ENCODE data around the gene SEMA4D.
"Not testable (repeated sequence)": the region's sequence is repeated elsewhere in the genome, so short reads cannot be mapped to it uniquely, and the experiment has no call there.

Gene SEMA4D

DNA sequence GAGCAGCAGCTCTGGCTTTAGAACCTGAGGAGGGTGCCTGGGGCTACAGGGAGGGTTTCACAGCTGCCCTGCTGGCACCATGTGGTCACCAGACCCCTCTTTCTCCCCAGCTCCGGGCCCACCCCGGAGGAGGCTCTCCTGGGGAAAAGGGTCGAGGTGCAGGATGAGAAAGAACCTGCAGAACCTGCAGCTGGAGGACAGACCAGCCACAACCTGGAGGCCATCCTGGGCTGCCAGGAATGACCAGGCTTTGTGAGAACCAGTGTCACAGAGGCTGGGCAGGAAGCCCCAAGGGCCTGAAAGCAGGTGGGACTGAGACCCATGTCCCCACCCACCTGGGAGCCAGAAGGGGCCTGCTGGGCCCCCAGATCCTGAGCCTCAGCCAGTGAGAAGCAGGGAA lies 23.0 kb downstream of the SEMA4D start:
- TF ChIP-seq, protein P1, sequence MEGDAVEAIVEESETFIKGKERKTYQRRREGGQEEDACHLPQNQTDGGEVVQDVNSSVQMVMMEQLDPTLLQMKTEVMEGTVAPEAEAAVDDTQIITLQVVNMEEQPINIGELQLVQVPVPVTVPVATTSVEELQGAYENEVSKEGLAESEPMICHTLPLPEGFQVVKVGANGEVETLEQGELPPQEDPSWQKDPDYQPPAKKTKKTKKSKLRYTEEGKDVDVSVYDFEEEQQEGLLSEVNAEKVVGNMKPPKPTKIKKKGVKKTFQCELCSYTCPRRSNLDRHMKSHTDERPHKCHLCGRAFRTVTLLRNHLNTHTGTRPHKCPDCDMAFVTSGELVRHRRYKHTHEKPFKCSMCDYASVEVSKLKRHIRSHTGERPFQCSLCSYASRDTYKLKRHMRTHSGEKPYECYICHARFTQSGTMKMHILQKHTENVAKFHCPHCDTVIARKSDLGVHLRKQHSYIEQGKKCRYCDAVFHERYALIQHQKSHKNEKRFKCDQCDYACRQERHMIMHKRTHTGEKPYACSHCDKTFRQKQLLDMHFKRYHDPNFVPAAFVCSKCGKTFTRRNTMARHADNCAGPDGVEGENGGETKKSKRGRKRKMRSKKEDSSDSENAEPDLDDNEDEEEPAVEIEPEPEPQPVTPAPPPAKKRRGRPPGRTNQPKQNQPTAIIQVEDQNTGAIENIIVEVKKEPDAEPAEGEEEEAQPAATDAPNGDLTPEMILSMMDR (IDR thresholded peaks at IDR 0.05; ENCODE audit: insufficient read depth, low read length, poor library complexity, severe bottlenecking): no peak
- H3K36me3 ChIP-seq (ENCODE audit: control insufficient read depth, insufficient read depth, low read length): peaks cover 14% of the 10 kb centered on the region

DNA sequence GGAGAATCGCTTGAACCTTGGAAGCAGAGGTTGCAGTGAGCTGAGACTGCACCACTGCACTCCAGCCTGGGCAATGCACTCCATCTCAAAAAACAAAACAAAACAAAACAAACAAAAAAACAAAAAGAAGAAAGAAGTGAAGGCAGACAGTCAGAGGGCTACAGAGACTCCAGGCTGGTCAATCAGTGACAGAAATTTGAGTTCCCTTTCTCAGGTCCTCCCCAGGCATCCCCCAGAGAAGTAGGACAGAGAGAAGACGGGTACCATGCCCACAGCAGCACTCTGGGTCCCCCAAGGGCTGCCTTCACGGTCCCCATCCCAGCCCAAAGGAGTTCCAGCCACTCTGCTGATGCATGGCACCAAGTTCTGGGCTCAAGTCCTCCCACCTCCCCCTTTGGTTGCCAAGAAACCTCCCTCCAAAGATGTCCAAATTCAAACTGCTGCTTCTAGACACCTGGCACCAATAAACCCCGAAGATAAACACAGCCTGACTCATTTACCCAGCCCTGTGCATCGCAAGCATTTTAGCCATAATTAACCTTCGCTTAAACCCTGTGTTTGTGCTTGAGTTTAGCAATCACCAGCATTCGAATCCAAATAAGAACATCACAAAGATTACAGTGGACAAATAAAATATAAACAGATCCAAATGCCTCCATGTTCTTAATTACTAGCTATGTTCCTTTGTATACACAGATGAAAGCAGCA lies 24.0 kb downstream of the SEMA4D start:
- Histone ChIP-seq H3K27me3 (replicated peaks; ENCODE audit: control insufficient read depth, insufficient read depth, low read length) (no peaks in the 10 kb centered on the region), H3K36me3 (ENCODE audit: control insufficient read depth, insufficient read depth, low read length) (peaks cover 11% of the 10 kb centered on the region), H3K4me3 (replicated peaks; ENCODE audit: low read depth, low read length) (no peak overlapping the region)
- TF ChIP-seq, protein P1 (IDR thresholded peaks at IDR 0.05; ENCODE audit: insufficient read depth, low read length, poor library complexity, severe bottlenecking): no peak
- DNase-seq (ENCODE audit: extremely low read depth, insufficient read length): no peak

More for the DNA sequence above, 23.0 kb downstream of the SEMA4D start:
- Histone ChIP-seq H3K4me3 (replicated peaks; ENCODE audit: low read depth, low read length) (no peak overlapping the region), H3K27me3 (replicated peaks; ENCODE audit: control insufficient read depth, insufficient read depth, low read length) (no peaks in the 10 kb centered on the region)
- no peak for DNase-seq (ENCODE audit: extremely low read depth, insufficient read length)

DNA sequence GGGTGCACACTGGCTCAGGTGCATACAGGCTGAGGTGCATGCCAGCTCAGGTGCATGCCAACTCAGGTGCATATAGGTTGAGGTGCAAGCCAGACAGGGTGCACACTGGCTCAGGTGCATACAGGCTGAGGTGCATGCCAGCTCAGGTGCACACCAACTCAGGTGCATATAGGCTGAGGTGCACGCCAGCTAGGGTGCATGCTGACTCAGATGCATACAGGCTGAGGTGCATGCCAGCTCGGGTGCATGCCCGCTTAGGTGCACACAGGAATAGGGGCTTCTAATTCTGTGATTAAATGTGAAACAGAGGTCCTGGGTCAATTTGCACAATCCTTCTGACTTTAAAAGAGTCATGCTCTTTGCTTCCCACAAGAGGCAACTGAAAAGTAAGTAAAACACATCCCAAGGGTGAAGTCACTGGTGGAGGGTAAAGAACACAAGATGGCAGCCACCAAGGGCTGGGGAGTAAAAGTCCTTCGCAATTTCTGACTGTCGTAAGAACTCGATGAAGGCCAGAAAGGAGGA lies 26.1 kb downstream of the SEMA4D start:
- peaks cover 11% of the 10 kb centered on the region for H3K36me3 ChIP-seq (ENCODE audit: control insufficient read depth, insufficient read depth, low read length)
- H3K4me3 ChIP-seq (replicated peaks; ENCODE audit: low read depth, low read length); H3K27me3 ChIP-seq (replicated peaks; ENCODE audit: control insufficient read depth, insufficient read depth, low read length); DNase-seq (ENCODE audit: extremely low read depth, insufficient read length): not testable (repeated sequence)

GRCh38 chr9:89471390-89471789 lies 26.5 kb downstream of the SEMA4D start:
- Histone ChIP-seq H3K4me3 (replicated peaks; ENCODE audit: low read depth, low read length) (no peak overlapping the region), H3K27me3 (replicated peaks; ENCODE audit: control insufficient read depth, insufficient read depth, low read length) (no peaks in the 10 kb centered on the region), H3K36me3 (ENCODE audit: control insufficient read depth, insufficient read depth, low read length) (peaks cover 9% of the 10 kb centered on the region)
- no peak for DNase-seq (ENCODE audit: extremely low read depth, insufficient read length)
- TF ChIP-seq, protein P1 (IDR thresholded peaks at IDR 0.05; ENCODE audit: insufficient read depth, low read length, poor library complexity, severe bottlenecking): no peak

DNA sequence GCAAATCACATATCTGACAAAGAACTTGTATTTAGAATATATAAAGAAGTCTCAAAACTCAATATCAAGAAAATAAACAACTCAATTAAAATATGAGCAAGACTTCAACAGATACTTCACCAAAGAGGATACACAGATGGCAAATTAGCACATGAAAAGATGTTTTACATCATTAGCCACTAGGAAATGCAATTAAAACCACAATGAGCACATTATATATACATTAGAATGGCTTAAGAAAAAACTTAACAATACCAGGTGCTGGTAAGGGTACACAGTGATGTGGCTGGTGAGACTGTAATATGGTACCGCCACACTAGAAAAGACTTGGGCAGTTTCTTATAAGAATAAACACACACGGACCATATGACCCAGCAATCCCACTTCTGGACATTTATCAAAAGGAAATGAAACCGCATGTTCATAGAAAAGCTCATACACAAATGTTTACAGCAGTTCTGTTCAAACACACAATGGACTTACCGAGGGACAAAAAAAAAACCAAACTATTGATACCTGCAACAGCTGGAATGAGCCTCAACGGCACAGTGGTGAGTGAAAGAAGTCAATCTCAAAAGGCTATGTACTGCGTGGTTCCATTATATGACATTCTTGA lies 27.6 kb downstream of the SEMA4D start:
- Histone ChIP-seq H3K36me3 (ENCODE audit: control insufficient read depth, insufficient read depth, low read length) (peaks cover 5% of the 10 kb centered on the region), H3K27me3 (replicated peaks; ENCODE audit: control insufficient read depth, insufficient read depth, low read length) (no peaks in the 10 kb centered on the region), H3K4me3 (replicated peaks; ENCODE audit: low read depth, low read length) (no peak overlapping the region)
- TF ChIP-seq, protein P1 (IDR thresholded peaks at IDR 0.05; ENCODE audit: insufficient read depth, low read length, poor library complexity, severe bottlenecking): no peak
- DNase-seq (ENCODE audit: extremely low read depth, insufficient read length): no peak

DNA sequence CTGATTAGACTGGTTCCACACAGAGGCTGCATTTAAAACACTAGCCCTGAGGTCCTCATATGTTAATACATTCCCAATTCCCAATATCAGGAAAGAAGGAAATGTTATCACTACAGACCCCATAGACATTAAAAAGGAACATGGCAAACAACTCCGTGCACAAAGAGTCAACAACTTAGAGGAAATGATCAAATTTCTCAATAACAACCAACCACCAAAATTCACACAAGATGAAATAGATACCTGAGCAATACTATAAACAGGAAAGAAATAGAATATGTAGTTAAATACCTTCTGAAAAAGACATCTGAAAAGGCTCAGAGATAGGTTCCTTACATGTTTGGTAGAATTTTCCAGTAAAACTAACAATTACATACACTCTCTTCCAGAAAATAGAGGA lies 28.9 kb downstream of the SEMA4D start:
- TF ChIP-seq, protein P1 (IDR thresholded peaks at IDR 0.05; ENCODE audit: insufficient read depth, low read length, poor library complexity, severe bottlenecking): no peak
- Histone ChIP-seq H3K36me3 (ENCODE audit: control insufficient read depth, insufficient read depth, low read length) (peaks cover 2% of the 10 kb centered on the region), H3K27me3 (replicated peaks; ENCODE audit: control insufficient read depth, insufficient read depth, low read length) (no peaks in the 10 kb centered on the region), H3K4me3 (replicated peaks; ENCODE audit: low read depth, low read length) (no peak overlapping the region)
- DNase-seq (ENCODE audit: extremely low read depth, insufficient read length): no peak

All from GM06990 (cell line).